ENCODE data around the gene GUCY1A1. TPM values are rescaled to one million over a fixed set of nuclear protein-coding genes. Genes with fewer than 3 reads are reported as not detected.
A peak's percentile ranks its signal among the peaks of the same experiment; 100 is the strongest.

Gene GUCY1A1
- total RNA-seq, 1 donor from 2014 or later = 106 TPM

DNA sequence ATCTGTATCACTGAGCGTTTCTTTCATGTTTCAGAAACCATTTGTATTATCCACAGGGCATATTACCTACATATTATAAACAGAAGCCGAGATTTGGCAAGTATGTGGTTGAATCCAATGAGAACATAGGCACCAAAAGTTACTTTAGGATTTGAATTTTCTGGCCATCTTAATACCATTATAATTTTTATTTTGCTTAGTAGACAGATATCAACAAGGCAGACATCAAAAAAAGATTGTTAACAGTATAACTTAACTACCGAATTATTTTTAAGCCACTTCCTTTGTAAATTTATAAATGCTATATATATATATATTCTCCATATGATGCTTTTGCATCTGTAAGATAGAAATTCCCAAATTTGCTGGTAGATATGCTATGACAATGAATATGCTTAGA is 94.4 kb downstream of the GUCY1A1 start:
- intact Hi-C loops (cut with micrococcal nuclease) = no loop called here
- ATAC-seq = no peak
- DNase-seq = no peak

DNA sequence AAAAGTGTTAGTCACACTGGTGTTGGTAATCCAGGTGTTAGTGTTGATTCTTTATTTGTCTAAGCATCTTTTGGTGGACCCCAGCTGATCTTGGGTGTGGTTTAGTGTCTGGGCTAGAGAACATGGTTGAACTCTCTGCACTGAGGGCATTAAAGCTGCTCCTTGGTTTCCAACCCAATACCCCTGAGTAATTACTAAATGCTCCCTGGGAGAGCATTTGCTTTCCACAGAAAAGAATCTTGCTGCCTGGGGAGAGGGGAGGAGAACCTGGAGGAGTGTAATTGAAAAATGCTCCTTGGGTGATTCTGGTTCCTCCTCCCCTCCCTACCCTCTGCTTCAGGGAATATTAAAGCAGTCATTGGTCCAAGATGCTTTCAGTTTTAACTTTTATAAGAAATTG is 95.3 kb downstream of the GUCY1A1 start:
- DNase-seq (no peak), ATAC-seq (no peak)
- intact Hi-C loops (cut with micrococcal nuclease) = no loop called here

DNA sequence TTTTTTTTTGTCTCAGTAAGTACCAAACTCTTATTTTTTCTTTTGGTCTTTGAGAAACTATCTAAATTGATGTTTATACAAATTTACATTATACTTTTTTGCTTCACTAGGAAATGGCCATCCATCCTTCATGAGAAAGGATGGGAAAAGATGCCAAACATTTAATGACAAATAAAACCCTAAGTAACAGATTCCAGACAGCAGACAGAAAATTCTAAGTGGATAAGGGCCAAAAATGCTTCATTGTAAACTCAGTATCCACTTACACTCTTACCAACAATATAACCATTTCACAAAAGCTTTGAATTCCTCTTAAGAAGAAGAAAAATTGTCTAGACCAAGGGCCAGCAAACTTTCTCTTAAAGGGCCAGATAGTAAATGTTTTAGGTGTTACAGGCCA is 95.7 kb downstream of the GUCY1A1 start:
- no peak for DNase-seq
- intact Hi-C loops (cut with micrococcal nuclease) = no loop called here
- no peak for ATAC-seq

DNA sequence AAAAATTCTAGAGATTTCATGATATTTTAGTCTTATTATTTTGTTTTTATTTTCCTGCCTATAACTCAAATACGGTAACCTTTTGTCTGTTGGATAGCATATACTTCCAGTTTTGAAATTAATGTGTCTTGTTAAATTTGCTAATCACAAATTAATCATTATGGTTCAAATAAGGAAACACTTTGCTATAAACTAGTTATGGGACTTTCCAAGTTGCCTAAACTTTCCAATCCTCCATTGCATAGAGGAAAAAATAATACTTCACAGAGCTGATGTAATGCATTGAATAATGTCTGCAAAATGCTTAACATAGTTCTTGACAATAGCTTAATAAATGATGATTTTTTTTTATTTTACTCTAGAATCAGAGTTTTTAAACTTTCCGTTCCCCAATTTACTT is 96.9 kb downstream of the GUCY1A1 start:
- intact Hi-C loops (cut with micrococcal nuclease) = no loop called here
- DNase-seq = no peak
- no peak for ATAC-seq

DNA sequence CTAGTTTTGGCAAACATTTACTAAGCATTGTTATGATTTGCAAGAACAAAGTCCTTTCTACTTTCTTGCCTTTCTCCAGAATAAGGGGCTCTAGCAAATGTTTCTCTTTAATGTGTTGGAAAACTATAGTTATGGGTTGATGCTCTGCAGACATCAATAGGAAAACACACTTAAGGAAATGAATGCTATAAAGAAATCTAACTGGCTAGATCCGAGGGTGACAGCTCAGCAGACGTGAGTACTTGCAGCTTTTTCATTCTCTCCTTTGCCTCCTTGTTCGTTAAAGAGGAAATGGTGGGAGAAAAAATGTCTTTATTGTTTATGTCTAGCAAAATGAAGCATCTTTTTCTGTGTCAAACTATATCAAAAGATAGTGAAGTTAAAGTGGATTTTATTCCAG is 98.5 kb downstream of the GUCY1A1 start:
- intact Hi-C loops (cut with micrococcal nuclease) = no loop called here
- ATAC-seq = no peak
- no peak for DNase-seq

DNA sequence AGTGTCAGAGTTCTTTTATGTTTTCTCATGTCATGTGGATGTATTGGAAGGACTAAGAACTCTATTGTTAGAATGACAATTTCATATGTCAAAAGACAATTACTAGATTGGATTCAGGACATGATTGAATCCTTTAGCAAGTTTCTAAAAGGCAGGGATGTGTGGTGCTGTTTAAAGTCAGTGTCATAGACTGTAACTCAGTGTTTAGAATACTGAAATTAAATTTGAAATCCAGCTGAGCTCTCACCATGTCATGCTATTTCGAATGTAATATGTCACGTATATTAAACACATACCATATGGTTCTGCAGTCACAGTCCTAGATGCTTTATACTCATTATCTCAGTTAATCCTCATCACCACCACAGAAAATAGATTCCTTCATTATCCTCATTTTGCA is 100.0 kb downstream of the GUCY1A1 start:
- intact Hi-C loops (cut with micrococcal nuclease) = no loop called here
- DNase-seq (no peak), ATAC-seq (no peak)

DNA sequence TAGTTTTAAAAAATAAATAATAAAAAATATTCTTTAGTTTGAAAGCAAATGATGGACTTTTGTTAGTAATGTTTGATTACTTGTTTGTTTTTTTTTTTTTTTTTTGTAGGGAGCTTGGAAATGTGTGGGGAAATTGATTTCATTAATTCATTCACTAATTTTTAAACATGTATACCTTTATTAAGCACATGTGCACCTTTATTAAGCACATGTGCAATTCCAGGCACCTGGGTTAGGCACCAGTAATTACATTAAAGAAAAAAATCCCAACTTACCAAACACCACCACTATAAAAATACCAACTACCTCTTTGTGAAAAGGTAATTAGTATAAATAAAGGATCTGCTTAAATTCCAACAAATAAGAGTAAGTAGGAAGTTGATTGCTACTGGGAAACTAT is 101.7 kb downstream of the GUCY1A1 start:
- intact Hi-C loops (cut with micrococcal nuclease) = no loop called here
- no peak for DNase-seq
- no peak for ATAC-seq

DNA sequence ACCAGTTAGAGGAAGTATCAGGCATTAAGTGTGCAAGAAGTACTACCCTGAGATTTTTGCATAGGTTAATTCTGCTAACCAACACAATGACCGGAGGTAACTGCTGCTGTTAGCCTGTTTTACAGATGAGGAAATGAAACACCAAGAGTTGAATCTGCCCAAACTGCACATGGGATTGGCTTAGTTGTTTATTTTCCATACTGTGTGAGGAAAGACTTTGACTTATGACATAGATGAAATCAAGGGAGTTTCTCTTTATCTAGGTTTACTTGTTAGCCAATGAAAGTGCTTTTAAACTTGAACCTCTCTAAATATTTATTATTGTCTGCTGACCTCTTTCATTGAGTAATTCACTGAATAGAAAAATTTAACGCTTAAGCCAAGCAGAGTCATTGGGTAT is 102.4 kb downstream of the GUCY1A1 start:
- no peak for DNase-seq
- no peak for ATAC-seq
- intact Hi-C loops (cut with micrococcal nuclease) = no loop called here

DNA sequence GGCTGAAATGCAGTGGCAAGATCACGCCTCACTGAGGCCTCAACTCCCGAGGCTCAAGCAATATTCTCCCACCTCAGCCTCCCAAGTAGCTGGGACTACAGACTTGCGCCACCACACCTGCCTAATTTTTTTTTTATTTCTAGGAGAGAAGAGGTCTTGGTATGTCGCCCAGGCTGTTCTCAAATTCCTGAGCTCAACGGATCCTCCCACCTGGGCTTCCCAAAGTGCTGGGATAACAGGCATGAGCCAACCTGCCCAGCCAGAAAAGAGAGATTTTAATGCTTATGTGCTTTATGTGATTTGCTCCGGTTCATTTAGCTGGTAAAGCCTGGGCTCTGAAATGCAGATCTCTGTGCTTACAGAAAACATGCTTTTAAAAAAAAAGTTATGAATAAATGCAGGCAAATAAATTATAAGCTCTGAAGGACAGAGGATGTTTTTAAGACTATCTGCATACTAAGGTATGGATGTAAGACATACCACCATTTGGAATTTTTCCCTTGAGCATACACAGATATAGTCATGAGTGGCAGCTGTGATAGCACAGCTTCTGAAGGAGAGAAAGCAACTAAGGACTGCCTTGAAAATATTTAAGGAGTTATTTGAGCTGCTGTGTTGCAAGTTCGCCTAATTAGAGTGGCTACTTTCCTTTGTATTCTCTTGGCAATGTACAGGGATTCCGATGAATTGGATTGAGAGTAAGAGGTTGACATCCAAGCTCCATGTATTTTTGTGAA is 106.0 kb downstream of the GUCY1A1 start:
- intact Hi-C loops (cut with micrococcal nuclease) = no loop called here
- ATAC-seq (no peak), DNase-seq (no peak)

DNA sequence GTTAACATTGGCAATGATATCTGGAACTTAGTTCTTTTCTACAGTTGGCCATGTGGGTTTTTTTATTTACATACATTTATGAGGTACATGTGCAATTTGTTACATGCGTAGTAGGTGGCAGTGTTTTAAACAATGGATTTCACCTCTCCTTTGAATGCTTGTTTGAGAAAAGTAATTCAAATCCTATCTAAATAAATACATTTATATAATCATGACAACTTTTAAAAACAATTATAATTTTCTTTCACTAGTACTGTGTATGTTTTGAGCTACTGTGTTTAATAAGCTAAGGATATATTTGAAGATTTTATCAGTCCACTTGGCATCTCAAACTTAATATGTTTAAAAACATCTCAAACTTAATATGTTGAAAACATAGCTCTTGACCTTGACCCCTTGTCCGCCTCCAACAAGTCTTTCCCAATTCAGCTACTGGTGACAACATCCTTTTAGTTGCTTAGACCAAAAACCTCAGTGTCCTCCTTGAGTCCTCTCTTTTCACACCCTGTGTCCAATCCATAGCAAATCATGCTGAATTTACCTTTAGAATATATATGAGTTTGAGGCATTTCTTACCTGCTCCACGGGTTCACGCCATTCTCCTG is 106.7 kb downstream of the GUCY1A1 start:
- intact Hi-C loops (cut with micrococcal nuclease) = no loop called here

DNA sequence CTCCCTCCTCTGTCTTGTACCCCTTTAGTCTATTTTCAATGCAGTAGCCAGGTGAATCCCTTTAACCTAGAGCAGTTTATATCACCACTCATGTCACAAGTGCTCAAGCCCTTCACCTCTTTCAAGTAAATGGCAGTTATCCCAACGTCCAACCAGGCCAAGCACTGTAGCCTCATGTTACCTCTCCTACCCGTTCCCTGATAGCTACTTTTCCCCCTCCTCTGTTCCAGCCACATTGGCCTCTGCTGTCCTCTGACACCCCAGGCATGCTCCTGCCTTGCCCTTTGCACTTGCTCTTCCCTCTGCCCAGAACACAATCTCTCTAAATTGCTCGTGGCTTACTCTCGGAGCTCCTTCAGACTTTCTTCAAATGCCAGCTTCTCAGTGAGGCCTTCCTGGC is 107.4 kb downstream of the GUCY1A1 start:
- ATAC-seq = peak; percentile 98
- DNase-seq = peak; percentile 39
- intact Hi-C loops (cut with micrococcal nuclease) = no loop called here

More for the DNA sequence above, 106.7 kb downstream of the GUCY1A1 start:
- DNase-seq (no peak), ATAC-seq (no peak)

DNA sequence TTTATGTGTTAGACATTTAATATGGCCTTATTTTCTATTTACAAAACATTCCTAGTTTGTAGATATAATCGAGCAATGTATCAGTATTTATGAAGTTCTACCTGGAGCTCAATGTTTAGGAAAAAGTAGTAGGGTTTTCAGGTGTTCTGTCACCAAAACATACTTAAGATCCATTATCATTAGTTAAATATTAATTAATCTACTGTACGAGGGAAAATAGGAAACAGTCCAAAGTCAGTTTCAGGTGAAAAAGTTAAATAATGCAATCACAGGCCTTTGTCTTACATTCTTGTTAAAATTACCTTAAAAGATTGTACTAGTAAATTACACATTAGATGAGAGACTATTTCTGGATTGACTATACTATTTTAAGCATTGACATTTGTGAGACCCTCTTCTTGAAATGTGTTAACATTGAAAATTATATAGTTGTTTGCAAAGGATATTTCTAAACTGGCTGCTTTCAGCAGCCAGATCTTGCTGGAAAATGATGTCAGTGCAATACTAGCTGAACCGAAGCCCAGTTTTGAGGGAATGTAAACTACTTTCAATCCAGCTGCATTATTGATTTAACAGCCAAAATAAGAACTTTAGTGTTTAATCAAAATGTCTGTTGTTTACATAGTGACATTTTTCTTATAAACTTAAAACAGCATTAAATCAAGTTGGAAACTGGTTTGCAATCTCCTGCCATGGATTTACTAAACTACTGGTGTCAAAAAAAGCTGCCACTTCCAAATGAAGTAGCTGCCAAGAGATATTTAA is 111.5 kb downstream of the GUCY1A1 start:
- ATAC-seq (peak; percentile 22), DNase-seq (no peak)
- intact Hi-C loops (cut with micrococcal nuclease) = no loop called here

DNA sequence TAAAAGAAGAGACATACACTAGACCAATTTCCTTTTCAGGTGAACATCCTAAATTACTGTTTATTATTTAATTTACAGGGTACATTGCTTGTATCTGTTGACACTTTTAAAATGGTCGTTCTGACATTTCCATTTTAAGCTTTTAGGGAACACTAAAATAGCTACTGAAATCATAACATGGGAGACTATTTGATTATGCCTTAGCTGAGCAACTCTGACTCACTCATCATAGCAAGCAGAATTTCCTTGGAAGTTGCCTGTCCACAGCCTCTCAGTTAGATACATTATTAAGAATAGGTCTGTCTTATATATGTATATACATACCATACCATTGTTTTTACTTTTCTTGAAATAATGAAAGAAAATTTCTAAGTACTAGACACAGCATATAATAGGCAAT is 114.1 kb downstream of the GUCY1A1 start:
- intact Hi-C loops (cut with micrococcal nuclease) = loop anchor here (10.0 kb wide), 1 partner anchor 376 kb away; no protein-coding TSS in a partner anchor
- DNase-seq = no peak
- peak; percentile 34 for ATAC-seq

DNA sequence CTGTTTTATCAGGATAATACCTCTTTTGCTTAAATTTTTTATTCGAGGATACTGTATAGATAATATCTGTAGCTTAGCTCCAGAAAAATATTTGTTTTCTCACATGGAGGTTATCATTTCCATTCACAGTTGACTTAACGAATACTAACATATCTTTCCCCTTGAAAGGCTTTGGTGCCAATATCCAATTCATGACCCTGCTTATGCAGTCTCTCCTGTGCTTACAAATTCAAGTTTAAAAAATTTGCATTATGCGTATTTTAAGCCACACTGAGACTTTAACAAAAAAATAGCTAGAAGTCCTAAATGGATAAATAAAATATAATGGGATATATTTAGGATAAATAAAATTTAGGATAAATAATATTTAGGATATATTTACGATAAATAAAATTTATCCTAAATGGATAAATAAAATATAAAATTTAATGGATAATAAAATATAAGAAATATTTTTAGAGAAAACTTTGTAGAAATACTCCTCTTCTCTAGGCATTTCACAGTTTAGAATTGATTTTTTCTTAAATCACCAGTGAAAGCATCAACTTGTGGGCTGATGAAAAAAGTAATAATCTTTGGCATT is 114.7 kb downstream of the GUCY1A1 start:
- ATAC-seq = no peak
- intact Hi-C loops (cut with micrococcal nuclease) = loop anchor here (10.0 kb wide), 1 partner anchor 377 kb away; no protein-coding TSS in a partner anchor

More for the DNA sequence above, 114.7 kb downstream of the GUCY1A1 start:
- DNase-seq = no peak

Other genes starting within 250 kb of the GUCY1A1 start
- 31.3 TPM for gene GUCY1B1, start 92.2 kb downstream of the GUCY1A1 start, total RNA-seq
- not detected for gene ASIC5, start 199.4 kb downstream of the GUCY1A1 start, total RNA-seq
- not detected for gene TDO2, start 236.8 kb downstream of the GUCY1A1 start, total RNA-seq